ENCODE data around the gene MIA.
"Not testable (repeated sequence)": the region's sequence is repeated elsewhere in the genome, so short reads cannot be mapped to it uniquely, and the experiment has no call there.

Gene MIA

GRCh38 chr19:40825460-40826095 lies 50.3 kb downstream of the MIA start:
- not testable (repeated sequence) for DNase-seq

GRCh38 chr19:40826312-40826698 lies 51.0 kb downstream of the MIA start:
- DNase-seq: not testable (repeated sequence)

- peak; percentile 92 for DNase-seq
Observed at GRCh38 chr19:40826699-40827385, 51.5 kb downstream of the MIA start.

Data from CD4-positive, alpha-beta T cell treated with Interleukin-4 for 4 hours (primary cell).